C4-2B (cell line): ENCODE data around the gene ACADSB.

Experiments
- ZFX ChIP-seq: fragments of 450-650 bp; IDR thresholded peaks from 2 replicates; pipeline ENCODE4 v1.6.1; 2017
- TF ChIP-seq, protein P1 (sequence below): fragments of 450-650 bp; conservative IDR thresholded peaks from 2 replicates; pipeline ENCODE4 v1.5.1; 2017; ENCODE audit warnings: mild to moderate bottlenecking

DNA sequence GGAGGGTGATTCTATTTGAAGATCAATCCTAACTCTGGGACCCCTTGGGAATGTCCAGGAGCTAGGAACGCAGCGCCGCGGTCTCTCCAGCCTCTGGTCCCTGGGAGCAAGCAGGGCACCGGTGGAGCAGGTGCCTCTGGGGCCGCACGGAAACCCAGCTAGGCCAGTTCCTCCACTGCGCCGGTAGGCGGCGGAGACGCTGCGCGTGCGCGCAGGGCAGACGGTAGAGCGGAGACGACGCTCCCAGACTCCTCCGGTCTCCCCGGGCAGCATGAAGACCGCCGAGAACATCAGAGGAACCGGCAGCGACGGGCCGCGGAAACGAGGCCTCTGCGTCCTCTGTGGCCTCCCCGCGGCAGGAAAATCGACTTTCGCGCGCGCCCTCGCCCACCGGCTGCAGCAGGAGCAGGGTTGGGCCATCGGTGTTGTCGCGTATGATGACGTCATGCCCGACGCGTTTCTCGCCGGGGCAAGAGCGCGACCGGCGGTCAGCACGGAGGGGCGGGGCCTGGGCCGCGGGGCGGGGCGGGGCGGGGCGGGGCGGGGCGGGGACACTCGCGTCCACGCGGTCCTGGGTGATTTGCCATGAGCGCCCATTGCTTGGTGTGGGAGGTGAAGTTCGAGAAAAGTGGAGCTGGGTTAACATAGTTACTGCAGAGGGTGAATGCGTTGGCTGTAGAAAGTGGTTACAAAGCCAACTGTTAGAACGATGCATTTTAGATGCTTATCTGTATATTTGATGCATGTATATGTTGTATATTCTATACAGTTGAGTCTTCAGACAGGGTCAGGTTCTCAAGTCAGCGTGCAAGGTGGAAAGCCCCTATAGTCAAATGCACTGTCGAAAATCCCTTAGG lies 28.4 kb upstream of the ACADSB start, which contains the start of gene PSTK:
- TF ChIP-seq, protein P1, sequence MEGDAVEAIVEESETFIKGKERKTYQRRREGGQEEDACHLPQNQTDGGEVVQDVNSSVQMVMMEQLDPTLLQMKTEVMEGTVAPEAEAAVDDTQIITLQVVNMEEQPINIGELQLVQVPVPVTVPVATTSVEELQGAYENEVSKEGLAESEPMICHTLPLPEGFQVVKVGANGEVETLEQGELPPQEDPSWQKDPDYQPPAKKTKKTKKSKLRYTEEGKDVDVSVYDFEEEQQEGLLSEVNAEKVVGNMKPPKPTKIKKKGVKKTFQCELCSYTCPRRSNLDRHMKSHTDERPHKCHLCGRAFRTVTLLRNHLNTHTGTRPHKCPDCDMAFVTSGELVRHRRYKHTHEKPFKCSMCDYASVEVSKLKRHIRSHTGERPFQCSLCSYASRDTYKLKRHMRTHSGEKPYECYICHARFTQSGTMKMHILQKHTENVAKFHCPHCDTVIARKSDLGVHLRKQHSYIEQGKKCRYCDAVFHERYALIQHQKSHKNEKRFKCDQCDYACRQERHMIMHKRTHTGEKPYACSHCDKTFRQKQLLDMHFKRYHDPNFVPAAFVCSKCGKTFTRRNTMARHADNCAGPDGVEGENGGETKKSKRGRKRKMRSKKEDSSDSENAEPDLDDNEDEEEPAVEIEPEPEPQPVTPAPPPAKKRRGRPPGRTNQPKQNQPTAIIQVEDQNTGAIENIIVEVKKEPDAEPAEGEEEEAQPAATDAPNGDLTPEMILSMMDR = peak; percentile 90
- TF ChIP-seq ZFX = peak; percentile 30; the same call in 1 of the 2 replicates
